Choroid plexus epithelial cell (primary cell): ENCODE data around the gene MTPN.
A peak's percentile ranks its signal among the peaks of the same experiment; 100 is the strongest.

Experiments used
- DNase-seq: peaks from one replicate; pipeline ENCODE4 v3.0.0-alpha.2; 2010; ENCODE audit warnings: low read depth
- H3K4me3 ChIP-seq: 2 replicates; pipeline ENCODE4 v1.5.1; 2011; ENCODE audit warnings: low read depth, mild to moderate bottlenecking, control low read depth, low read length, moderate library complexity
- TF ChIP-seq, protein P1 (sequence below): conservative IDR thresholded peaks from 2 replicates; pipeline ENCODE4 v1.5.1; 2011; ENCODE audit warnings: low read depth, mild to moderate bottlenecking, control low read depth, inconsistent platforms, low read length, moderate library complexity

The MTPN gene

DNA sequence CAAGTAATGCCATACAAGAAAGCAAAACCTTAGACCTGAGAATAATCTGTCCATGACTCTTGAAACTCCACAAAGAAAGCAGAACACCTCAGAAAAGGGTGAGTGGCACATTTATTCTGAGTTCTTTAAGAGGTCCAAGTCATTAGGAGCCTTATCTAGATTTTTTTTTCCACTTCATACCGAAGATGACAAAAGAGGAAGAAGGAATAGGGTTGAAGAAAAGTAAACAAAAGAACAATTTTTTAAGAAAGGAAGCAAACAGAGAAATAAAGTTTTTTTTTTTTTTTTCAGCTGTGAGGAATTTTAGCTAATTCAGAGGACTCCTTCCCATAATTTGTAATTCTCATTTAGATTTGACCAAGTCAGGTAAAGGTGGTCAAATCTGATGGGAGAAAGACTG, 13.1 kb upstream of the MTPN start:
- TF ChIP-seq, protein P1, sequence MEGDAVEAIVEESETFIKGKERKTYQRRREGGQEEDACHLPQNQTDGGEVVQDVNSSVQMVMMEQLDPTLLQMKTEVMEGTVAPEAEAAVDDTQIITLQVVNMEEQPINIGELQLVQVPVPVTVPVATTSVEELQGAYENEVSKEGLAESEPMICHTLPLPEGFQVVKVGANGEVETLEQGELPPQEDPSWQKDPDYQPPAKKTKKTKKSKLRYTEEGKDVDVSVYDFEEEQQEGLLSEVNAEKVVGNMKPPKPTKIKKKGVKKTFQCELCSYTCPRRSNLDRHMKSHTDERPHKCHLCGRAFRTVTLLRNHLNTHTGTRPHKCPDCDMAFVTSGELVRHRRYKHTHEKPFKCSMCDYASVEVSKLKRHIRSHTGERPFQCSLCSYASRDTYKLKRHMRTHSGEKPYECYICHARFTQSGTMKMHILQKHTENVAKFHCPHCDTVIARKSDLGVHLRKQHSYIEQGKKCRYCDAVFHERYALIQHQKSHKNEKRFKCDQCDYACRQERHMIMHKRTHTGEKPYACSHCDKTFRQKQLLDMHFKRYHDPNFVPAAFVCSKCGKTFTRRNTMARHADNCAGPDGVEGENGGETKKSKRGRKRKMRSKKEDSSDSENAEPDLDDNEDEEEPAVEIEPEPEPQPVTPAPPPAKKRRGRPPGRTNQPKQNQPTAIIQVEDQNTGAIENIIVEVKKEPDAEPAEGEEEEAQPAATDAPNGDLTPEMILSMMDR = no peak
- H3K4me3 ChIP-seq = no peak overlapping the region
- no peak for DNase-seq

DNA sequence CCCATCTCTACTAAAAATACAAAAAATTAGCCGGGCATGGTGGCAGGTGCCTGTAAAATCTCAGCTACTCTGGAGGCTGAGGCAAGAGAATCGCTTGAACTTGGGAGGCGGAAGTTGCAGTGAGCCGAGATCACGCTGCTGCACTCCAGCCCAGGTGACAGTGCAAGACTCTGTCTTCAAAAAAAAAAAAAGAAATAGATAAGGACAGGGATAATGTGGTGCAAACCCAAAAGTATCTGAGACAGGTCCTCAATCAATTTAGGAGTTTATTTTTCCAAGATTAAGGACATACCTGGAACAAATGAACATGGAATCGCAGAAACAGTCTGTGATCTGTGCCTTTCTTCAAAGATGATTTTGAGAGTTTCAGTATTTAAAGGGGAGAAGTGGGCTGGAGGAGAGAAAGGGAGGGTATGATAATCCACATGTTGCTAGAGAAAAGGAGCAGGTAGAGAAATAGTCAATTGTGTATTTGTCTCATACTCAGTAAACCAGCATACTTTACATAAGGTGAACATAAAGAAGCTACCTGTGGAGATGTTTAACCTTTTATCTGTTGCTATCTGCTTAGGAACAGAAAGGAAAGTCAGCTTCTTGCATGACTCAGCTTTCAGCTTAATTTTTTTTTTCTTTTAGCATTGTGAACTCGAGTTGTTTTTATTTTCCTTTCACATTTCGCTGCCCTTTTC, 4.9 kb upstream of the MTPN start:
- DNase-seq = no peak
- H3K4me3 ChIP-seq = no peak overlapping the region
- TF ChIP-seq, protein P1 = no peak

- TF ChIP-seq, protein P1 = no peak
- DNase-seq = peak; percentile 54
- no peak overlapping the region for H3K4me3 ChIP-seq
These were observed 3.6 kb upstream of the MTPN start for GRCh38 chr7:135980665-135981180.

DNA sequence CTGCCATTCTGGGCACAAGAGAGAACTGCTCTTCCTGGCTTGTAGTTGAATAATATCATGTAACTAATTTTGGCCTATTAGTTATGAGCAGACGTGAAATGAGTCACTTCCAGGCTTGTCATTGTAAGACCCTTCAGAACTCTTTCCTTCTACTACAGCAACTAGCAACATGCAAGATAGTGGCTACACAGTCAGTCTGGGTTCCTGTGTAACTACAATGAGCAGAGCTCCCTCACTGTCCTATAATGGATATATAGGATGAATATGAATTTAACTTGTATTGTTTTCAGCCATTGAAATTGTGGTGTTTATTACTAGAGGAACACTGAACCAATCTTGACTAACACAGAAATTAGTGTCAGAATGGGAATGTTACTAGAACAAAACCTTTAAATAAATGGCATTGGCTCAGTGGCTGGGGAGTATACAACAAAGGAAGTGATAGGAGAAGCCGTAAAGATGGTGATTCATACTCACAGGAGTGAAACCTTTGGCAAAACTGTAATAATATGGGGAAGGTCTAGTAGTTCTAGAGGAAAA, 2.9 kb upstream of the MTPN start:
- no peak overlapping the region for H3K4me3 ChIP-seq
- TF ChIP-seq, protein P1 = no peak
- peak; percentile 42 for DNase-seq

DNA sequence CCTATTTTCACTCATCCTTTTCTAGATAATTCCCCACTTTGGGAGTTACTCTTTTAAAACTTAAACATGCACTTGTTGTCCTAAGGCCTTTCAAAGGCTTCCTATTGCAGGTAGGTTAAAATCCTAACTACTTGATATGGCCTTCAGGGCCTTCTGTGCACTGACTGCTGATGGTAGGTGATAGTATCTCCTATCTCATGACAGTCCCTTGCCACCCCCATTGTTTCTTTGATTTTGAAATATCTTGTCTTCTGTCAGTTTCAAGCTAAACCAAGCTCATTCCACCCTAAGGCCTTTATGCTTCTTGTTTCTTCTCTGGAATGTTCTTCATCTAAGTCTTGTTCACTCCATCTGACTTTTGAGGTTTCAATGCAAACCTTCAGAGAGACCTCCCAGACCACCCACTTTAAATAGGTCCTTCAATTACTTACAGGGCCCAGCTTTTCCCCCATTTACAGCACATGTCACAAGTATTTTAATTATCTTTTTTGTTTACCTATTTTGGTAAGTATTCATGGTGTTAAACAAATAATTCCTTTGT, 2.4 kb upstream of the MTPN start:
- H3K4me3 ChIP-seq = no peak overlapping the region
- TF ChIP-seq, protein P1 = no peak
- no peak for DNase-seq

- TF ChIP-seq, protein P1 = no peak
- no peak overlapping the region for H3K4me3 ChIP-seq
- no peak for DNase-seq
These were observed 1.5 kb upstream of the MTPN start for GRCh38 chr7:135978624-135979023.

- TF ChIP-seq, protein P1 = no peak
- DNase-seq = no peak
- H3K4me3 ChIP-seq = peak overlapping the region; percentile 90
These were observed 545 bp upstream of the MTPN start for GRCh38 chr7:135977742-135978066.
